Endometrial microvascular endothelial cells (primary cell): ENCODE measurements around the gene SLC22A16. TPM values are rescaled to one million over a fixed set of nuclear protein-coding genes. Genes with fewer than 3 reads are reported as not detected.

ENCODE experiments used
- in situ Hi-C: cut with HindIII; loops from 2 replicates; pipeline ENCODE4 v1.10.0; 2017; ENCODE audit warnings: low sequenced_read_pairs, low pct_unique_long_range_greater_than_20kb; ENCODE audit errors: inconsistent ontology term
- total RNA-seq: library from RNA; depleted of rRNA; stranded (reverse); fragments of >200 nt; gene quantifications from one replicate; pipeline ENCODE4 v1.2.3, GENCODE V29; 2015; ENCODE audit errors: inconsistent ontology term

Gene SLC22A16
- total RNA-seq, 1 donor from 2014 or later = 2.4 TPM

DNA sequence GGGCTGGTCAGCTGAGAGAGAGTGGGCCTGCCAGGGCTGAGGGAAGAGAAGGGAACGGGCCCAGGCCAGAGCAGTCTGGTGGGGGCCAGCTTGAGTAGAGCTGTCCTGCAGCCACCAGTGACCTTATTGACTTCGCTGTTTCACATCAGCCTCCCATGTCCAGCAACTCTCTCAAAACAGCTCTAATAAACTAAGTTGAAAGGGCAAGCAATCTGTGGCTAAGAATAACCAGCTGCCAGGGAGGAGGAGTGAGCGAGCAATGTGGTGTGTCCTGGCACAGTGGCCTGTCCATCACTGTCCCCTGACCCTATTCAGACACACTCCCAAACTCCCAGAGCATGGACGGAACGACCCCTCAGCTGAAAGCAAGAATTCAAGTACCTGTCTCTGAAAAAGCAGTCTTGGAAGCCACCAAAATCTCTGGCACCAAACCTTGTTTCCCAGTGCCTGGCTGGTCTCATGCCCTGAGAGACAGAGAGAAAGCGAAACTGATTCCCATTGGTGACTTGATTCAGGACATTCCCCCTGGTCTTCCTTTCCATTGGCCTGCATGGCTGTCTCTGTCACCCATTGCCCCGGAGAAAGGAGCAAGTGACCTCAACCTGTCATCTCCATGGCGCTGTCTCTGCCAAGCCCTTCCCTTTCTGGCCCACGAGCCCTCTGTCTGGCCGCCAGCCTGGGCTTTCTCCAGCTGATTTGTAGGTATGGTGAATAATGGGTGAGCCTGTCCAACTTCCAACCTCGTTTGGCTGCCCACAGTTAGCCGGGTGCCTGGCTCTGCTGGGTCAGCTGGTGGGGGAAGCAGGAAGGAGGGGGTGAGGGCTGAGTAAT is 61.1 kb downstream of the SLC22A16 start, which contains the start of gene DDO:
Gene DDO (minus strand): TSS at position 490 of the 831 bp plus-strand sequence. CDS start 2,113 bp downstream, outside the sequence.
- in situ Hi-C loops = no loop called here

GRCh38 chr6:110414669-110415068 is 61.7 kb downstream of the SLC22A16 start:
- in situ Hi-C loops = no loop called here

GRCh38 chr6:110412360-110412759 is 64.1 kb downstream of the SLC22A16 start:
- in situ Hi-C loops = no loop called here

DNA sequence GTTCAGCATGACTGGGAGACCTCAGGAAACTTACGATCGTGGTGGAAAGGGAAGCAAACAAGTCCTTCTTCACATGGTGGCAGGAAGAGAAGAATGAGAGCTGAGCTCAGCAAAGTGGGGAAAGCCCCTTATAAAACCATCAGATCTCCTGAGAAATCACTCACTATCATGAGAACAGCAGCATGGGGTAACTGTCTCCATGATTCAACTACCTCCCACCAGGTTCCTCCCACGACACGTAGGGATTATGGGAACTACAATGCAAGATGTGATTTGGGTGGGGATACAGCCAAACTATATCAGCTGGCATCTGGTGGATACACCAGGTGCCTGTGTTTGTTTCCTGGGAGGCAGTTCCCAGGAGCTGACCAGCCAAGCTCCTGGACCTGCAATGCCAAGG is 65.9 kb downstream of the SLC22A16 start:
- in situ Hi-C loops = no loop called here

GRCh38 chr6:110409794-110410193 is 66.6 kb downstream of the SLC22A16 start:
- in situ Hi-C loops = no loop called here

DNA sequence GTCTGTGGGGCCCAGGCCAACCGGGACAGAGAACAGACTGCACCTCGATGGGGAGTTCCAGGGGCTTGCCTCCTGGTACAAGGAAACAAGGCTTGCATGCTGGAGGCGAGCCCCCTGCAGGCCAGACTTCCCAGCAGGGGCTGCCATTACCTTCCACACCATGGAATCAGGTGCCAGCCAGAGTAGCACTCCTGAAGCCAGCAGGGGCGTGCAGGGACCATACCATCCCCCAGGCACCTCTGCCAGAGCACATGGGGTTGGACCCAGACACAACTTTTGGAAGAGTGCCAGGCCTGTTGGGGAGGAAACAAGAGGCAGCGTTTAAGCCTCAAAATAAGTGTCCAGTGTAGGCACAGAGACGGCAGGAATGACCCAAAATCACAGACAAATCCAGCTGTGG is 67.5 kb downstream of the SLC22A16 start:
- in situ Hi-C loops = no loop called here

DNA sequence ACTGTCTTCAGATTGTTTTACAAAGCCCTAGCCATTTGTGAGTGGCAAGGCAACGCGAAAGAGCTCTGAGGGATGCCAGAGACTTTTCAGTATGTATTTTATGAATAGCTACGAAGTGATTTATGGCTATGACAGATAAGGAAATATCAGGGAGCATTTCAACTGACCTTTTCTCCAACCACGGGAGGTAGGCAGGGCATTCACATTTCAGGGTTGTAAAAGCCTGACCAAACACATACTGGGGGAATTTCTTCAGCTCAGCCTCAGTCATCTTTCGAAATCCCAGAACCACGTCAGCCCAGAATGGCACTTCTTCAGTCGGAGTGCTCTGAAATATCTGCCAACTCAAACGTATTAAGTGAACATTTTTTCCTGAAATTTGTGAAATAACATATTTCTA is 71.8 kb downstream of the SLC22A16 start:
- in situ Hi-C loops = no loop called here

GRCh38 chr6:110401585-110402176 is 74.7 kb downstream of the SLC22A16 start:
- in situ Hi-C loops = no loop called here

DNA sequence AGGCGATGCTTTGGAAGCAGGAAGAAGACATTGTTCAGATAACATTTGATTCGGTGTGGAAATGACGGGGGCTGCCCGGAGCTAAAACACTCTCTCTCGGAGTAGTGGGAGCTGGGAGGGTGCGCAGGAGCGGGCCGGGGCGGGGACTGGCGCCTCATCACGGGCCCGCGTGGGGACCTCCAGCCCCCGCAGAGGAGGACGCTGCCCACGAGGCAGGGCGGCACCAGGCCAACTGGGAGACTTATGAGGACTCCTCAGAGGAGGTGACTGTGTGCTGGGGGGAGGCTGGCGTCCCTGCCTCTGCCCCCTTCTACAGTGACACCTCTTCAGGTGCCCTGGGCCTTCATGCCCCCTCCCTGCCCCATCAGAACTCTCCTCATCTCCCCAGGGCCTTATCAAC is 76.2 kb downstream of the SLC22A16 start:
- in situ Hi-C loops = no loop called here

- in situ Hi-C loops = no loop called here
Measured at GRCh38 chr6:110399219-110400071, 77.0 kb downstream of the SLC22A16 start.

GRCh38 chr6:110398778-110399177 is 77.6 kb downstream of the SLC22A16 start:
- in situ Hi-C loops = no loop called here

DNA sequence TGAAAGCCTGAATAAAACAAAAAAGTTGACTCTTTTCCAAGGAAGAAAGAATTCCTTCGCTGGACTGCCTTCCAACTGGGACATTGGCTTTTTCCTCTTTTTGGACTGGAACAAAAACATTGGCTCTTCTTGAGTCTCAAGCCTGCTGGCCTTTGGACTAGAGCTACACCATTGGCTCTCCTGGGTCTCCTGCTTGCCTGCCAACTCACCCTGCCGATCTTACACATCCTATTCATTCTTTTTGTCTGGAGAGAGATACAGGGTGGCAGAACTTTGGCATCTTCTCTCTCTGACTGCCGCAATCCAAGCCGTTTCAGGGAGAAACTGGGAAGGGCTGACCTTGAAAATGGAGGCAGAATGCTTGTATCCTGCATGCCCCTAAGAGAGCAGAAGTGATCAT is 81.2 kb downstream of the SLC22A16 start:
- in situ Hi-C loops = no loop called here

DNA sequence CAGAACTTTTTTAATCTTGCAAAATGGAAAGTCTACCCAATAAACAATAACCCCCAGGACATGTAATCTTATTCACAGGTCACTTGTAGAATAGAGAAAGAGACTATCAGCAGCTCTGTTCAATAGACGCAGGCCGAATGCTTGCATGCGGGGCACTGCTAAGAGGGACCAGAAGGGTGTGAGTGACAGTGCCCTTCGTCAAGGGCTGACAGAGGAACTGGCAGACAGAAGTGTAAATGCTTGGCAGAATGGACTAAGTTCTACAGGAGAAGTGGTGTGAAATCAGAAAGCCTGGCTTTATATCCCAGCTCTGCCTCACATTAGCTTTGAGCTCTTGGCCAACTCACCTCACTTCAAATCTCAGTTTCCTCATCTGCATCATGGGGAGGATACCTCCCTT is 82.0 kb downstream of the SLC22A16 start:
- in situ Hi-C loops = no loop called here

DNA sequence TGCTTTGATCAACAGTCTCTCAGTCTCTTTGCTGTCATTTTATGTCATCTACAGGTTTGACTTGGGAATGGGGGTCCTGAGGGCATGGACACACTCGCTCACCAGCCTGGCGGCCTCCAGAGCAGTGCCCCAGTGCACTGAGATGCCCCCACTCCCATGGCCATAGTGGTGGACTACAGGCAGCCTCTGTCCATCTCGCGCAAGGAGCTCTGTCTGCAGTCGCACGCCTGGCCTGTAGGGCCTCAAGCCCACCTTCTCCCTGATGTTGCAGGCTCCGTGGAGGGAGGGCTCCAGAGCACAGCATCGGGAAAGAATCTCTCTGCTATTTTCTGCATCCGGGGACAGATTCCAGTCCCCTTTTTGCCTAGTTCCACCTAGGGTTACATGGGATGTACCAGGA is 83.7 kb downstream of the SLC22A16 start:
- in situ Hi-C loops = no loop called here

- in situ Hi-C loops = no loop called here
Measured at GRCh38 chr6:110390404-110390803, 86.0 kb downstream of the SLC22A16 start.

GRCh38 chr6:110389689-110390382 is 86.6 kb downstream of the SLC22A16 start:
- in situ Hi-C loops = no loop called here

DNA sequence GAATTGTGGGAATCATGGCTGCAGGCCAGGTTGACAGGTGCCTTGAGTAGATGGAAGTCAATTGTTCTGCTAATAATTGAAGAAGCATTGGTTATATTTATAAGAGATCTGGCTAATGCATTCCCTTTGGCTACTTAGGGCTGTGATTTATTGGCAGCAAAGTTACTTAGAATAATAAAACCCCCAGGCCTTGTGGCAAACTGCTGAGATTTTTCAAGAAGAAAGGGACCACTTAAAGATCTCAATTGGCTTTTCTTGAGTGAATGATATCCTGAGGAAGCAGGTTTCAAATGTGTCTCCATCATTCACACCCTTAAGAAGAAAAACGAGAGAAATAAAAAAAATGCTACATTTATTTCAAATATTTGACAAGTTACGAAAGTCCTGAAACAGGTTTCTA is 88.4 kb downstream of the SLC22A16 start:
- in situ Hi-C loops = no loop called here

DNA sequence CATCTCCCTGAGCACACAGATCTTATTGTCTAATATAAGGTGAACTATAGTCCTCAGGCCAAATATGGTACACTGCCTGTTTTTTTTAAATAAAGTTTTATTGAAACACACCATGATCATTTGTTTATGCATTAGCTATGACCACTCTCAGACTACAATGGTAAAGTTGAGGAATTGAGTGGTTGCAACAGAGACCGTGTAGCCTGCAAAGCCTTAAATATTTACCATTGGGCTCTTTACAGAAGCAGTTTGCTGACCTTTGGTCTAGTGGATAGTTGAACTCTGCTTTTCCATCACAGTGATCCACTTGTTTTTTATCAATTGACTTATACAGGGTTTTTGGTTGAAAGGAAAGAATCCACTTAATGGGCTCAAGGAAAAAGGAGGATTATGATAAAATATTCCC is 91.0 kb downstream of the SLC22A16 start:
- in situ Hi-C loops = no loop called here

DNA sequence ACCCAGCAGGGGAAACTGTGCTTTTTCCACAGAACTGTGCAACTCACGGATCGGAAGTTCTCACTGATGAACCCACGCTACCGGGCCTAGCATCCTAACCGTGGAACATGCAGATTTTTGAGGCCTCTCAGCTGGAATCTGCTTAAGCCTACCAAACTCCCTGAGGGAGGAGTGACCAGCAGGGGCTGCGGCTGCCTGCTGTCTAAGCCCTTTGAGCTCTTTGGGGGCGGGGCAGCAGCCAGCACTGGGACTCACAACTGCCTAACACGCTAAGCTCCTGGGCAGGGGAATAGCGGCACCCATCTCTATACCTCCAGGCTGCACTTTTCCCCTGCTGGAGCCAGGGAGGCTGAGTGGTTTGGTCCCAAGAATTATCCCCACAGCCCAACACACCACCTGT is 97.9 kb downstream of the SLC22A16 start:
- in situ Hi-C loops = no loop called here
